Caco-2 (cell line): ENCODE measurements around the gene RAPGEF5. TPM values are rescaled to one million over a fixed set of nuclear protein-coding genes. Genes with fewer than 3 reads are reported as not detected.

ENCODE experiments used
- BruUV-seq: library from RNA; stranded (reverse); fragments of 400-500 nt; replicated peaks from 2 replicates; lab custom pipeline; 2021; lab: Mats Ljungman, UMichigan
- CTCF ChIA-PET: fragments of 300-600 bp; sonication (Branson Sonifier 250); formaldehyde crosslinking; loops from one replicate; lab custom pipeline; 2022; ENCODE audit warnings: antibody characterized with exemption; lab: Charles Lee
- POLR2A ChIA-PET: fragments of 300-600 bp; sonication (Branson Sonifier 250); formaldehyde crosslinking; loops from one replicate; lab custom pipeline; 2022; ENCODE audit warnings: antibody characterized with exemption; lab: Charles Lee
- DNase-seq, 2 experiments: peaks; one replicate each; pipeline versions ENCODE4 v3.0.0 to v3.0.0-alpha.2; 2020 to 2022
- H3K27me3 ChIP-seq: replicated peaks from 2 replicates; pipeline ENCODE4 v1.6.0; 2011; ENCODE audit warnings: low read length; ENCODE audit not compliant: control insufficient read depth, insufficient read depth
- H3K36me3 ChIP-seq: 2 replicates; pipeline ENCODE4 v1.5.1; 2011; ENCODE audit warnings: low read length; ENCODE audit not compliant: control insufficient read depth, insufficient read depth
- H3K4me1 ChIP-seq: fragments of 250-450 bp; sonication (Bioruptor Pico); 2 replicates; pipeline ENCODE4 v1.5.1; 2020; ENCODE audit warnings: mild to moderate bottlenecking
- H3K4me3 ChIP-seq: 2 replicates; pipeline ENCODE4 v1.5.1; 2011; ENCODE audit warnings: low read depth, mild to moderate bottlenecking, control low read depth, low read length
- H3K9me3 ChIP-seq: fragments of 250-450 bp; sonication (Bioruptor Pico); 2 replicates; pipeline ENCODE4 v1.5.1; 2020; ENCODE audit warnings: mild to moderate bottlenecking, moderate library complexity
- H3K27ac Mint-ChIP-seq: one replicate; pipeline ENCODE4 v1.8.0; 2022; ENCODE audit warnings: mixed read lengths; ENCODE audit not compliant: unreplicated experiment
- H3K27me3 Mint-ChIP-seq: one replicate; pipeline ENCODE4 v1.8.0; 2022; ENCODE audit warnings: mixed read lengths; ENCODE audit not compliant: insufficient read depth, unreplicated experiment
- H3K36me3 Mint-ChIP-seq: one replicate; pipeline ENCODE4 v1.8.0; 2022; ENCODE audit warnings: mild to moderate bottlenecking, mixed read lengths; ENCODE audit not compliant: insufficient read depth, unreplicated experiment
- H3K4me1 Mint-ChIP-seq: one replicate; pipeline ENCODE4 v1.8.0; 2022; ENCODE audit warnings: low read depth, mixed read lengths; ENCODE audit not compliant: unreplicated experiment
- H3K4me3 Mint-ChIP-seq: one replicate; pipeline ENCODE4 v1.8.0; 2022; ENCODE audit warnings: mild to moderate bottlenecking, moderate library complexity, mixed read lengths; ENCODE audit not compliant: unreplicated experiment
- H3K9me3 Mint-ChIP-seq: one replicate; pipeline ENCODE4 v1.8.0; 2022; ENCODE audit warnings: mixed read lengths; ENCODE audit not compliant: unreplicated experiment
- CTCF ChIP-seq, 2 experiments: fragments of 200-600 bp in 1 of 2; IDR thresholded peaks; 1 replicate in 1 of 2; 2 replicates in 1 of 2; pipeline versions ENCODE4 v1.5.1 to v1.8.0; 2011 to 2022; ENCODE audit warnings: antibody characterized with exemption in 1 of 2, control low read depth in 1 of 2, inconsistent platforms in 1 of 2, low read depth in 1 of 2, low read length in 1 of 2, mild to moderate bottlenecking in 1 of 2, moderate library complexity in 1 of 2; ENCODE audit not compliant: insufficient read depth in 1 of 2, severe bottlenecking in 1 of 2, unreplicated experiment in 1 of 2
- intact Hi-C: fragments of 100-400 bp; cut with micrococcal nuclease; formaldehyde crosslinking; loops from one replicate; pipeline ENCODE4 v1.10.0; 2022; ENCODE audit not compliant: unreplicated experiment
- total RNA-seq: library from RNA; stranded (reverse); gene quantifications from 2 replicates; pipeline ENCODE4 v1.2.3, GENCODE V29; 2022

RAPGEF5 gene
- total RNA-seq, 1 experiment from 2014 or later, result 16.9 TPM

- Histone ChIP-seq H3K36me3 (no peaks in the 10 kb centered on the region), H3K4me1 (no peaks in the 10 kb centered on the region), H3K9me3 (peaks cover 6% of the 10 kb centered on the region; the same call in 1 of the 2 replicates), H3K27me3 (no peaks in the 10 kb centered on the region), H3K4me3 (no peak overlapping the region)
- no TSS peak for BruUV-seq
- Mint-ChIP-seq H3K36me3 (no peaks in the 10 kb centered on the region), H3K27me3 (no peaks in the 10 kb centered on the region), H3K27ac (no peak overlapping the region), H3K4me1 (no peaks in the 10 kb centered on the region), H3K9me3 (no peaks in the 10 kb centered on the region), H3K4me3 (no peak overlapping the region)
- no peak for DNase-seq
- TF ChIP-seq CTCF (IDR thresholded peaks at IDR 0.05; ENCODE audit: insufficient read depth in 1 of 2, low read depth in 1 of 2, low read length in 1 of 2, severe bottlenecking in 1 of 2, unreplicated experiment in 1 of 2), result no peak
- intact Hi-C loops, result no loop called here
- ChIA-PET POLR2A (no interaction called here), CTCF (no interaction called here)
Observed at GRCh38 chr7:22216832-22217475, 140.0 kb downstream of the RAPGEF5 start.

GRCh38 chr7:22216309-22216708 lies 140.6 kb downstream of the RAPGEF5 start:
- H3K36me3 ChIP-seq, result no peaks in the 10 kb centered on the region
- H3K36me3 Mint-ChIP-seq, result no peaks in the 10 kb centered on the region
- no peaks in the 10 kb centered on the region for H3K4me1 Mint-ChIP-seq
- H3K27ac Mint-ChIP-seq, result no peak overlapping the region
- no peak overlapping the region for H3K4me3 ChIP-seq
- no peak for TF ChIP-seq CTCF (IDR thresholded peaks at IDR 0.05; ENCODE audit: insufficient read depth in 1 of 2, low read depth in 1 of 2, low read length in 1 of 2, severe bottlenecking in 1 of 2, unreplicated experiment in 1 of 2)
- no peak overlapping the region for H3K4me3 Mint-ChIP-seq
- H3K9me3 Mint-ChIP-seq, result no peaks in the 10 kb centered on the region
- no peaks in the 10 kb centered on the region for H3K27me3 Mint-ChIP-seq
- H3K9me3 ChIP-seq, result 0 out of 2 replicates have a peak, but pooled peaks cover 2% of the 10 kb centered on the region
- intact Hi-C loops, result no loop called here
- POLR2A ChIA-PET, result no interaction called here
- no peaks in the 10 kb centered on the region for H3K27me3 ChIP-seq
- BruUV-seq, result no TSS peak
- no peak for DNase-seq
- no peaks in the 10 kb centered on the region for H3K4me1 ChIP-seq
- CTCF ChIA-PET, result interaction anchor here (0.9 kb wide), 1 partner anchor 106 kb away, joined by 3 read pairs; no protein-coding TSS in a partner anchor

- no peaks in the 10 kb centered on the region for H3K27me3 Mint-ChIP-seq
- H3K4me1 Mint-ChIP-seq, result no peaks in the 10 kb centered on the region
- ChIA-PET CTCF (no interaction called here), POLR2A (no interaction called here)
- no peak for TF ChIP-seq CTCF (IDR thresholded peaks at IDR 0.05; ENCODE audit: insufficient read depth in 1 of 2, low read depth in 1 of 2, low read length in 1 of 2, severe bottlenecking in 1 of 2, unreplicated experiment in 1 of 2)
- BruUV-seq, result no TSS peak
- H3K27me3 ChIP-seq, result no peaks in the 10 kb centered on the region
- intact Hi-C loops, result no loop called here
- no peak for DNase-seq
- H3K27ac Mint-ChIP-seq, result no peak overlapping the region
- H3K9me3 ChIP-seq, result no peaks in the 10 kb centered on the region
- 0 out of 2 replicates have a peak, but pooled peaks cover 6% of the 10 kb centered on the region for H3K4me1 ChIP-seq
- no peaks in the 10 kb centered on the region for H3K9me3 Mint-ChIP-seq
- no peak overlapping the region for H3K4me3 Mint-ChIP-seq
- no peaks in the 10 kb centered on the region for H3K36me3 Mint-ChIP-seq
- no peaks in the 10 kb centered on the region for H3K36me3 ChIP-seq
- H3K4me3 ChIP-seq, result no peak overlapping the region
Observed at GRCh38 chr7:22214000-22214399, 143.0 kb downstream of the RAPGEF5 start.
